ENCODE data around the gene TCOF1.
A peak's percentile ranks its signal among the peaks of the same experiment; 100 is the strongest.

The TCOF1 gene

DNA sequence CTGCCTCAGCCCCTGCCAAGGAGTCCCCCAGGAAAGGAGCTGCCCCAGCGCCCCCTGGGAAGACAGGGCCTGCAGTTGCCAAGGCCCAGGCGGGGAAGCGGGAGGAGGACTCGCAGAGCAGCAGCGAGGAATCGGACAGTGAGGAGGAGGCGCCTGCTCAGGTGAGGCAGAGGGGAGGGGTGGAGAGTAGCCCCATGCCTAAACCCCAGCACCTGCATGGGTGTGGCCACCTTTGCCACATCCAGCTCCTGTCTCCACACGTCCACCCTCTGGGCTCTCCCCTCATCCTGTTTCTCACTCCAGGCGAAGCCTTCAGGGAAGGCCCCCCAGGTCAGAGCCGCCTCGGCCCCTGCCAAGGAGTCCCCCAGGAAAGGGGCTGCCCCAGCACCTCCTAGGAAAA, 17.2 kb downstream of the TCOF1 start:
- no peak for TF ChIP-seq GATA3 (IDR thresholded peaks at IDR 0.05; ENCODE audit: low read depth, low read length)
- no peak for TF ChIP-seq GATA2 (IDR thresholded peaks at IDR 0.05; ENCODE audit: low read depth, low read length)

GRCh38 chr5:150376799-150377771, 19.6 kb downstream of the TCOF1 start:
- TF ChIP-seq GATA3 (IDR thresholded peaks at IDR 0.05; ENCODE audit: low read depth, low read length) (no peak), GATA2 (IDR thresholded peaks at IDR 0.05; ENCODE audit: low read depth, low read length) (no peak)

GRCh38 chr5:150377964-150378694, 20.6 kb downstream of the TCOF1 start:
- TF ChIP-seq GATA2 (IDR thresholded peaks at IDR 0.05; ENCODE audit: low read depth, low read length) (peak; percentile 19; the same call in 1 of the 2 replicates), GATA3 (IDR thresholded peaks at IDR 0.05; ENCODE audit: low read depth, low read length) (no peak)

- TF ChIP-seq GATA3 (IDR thresholded peaks at IDR 0.05; ENCODE audit: low read depth, low read length) = no peak
- TF ChIP-seq GATA2 (IDR thresholded peaks at IDR 0.05; ENCODE audit: low read depth, low read length) = no peak
Observed at GRCh38 chr5:150384701-150385100, 27.2 kb downstream of the TCOF1 start.

DNA sequence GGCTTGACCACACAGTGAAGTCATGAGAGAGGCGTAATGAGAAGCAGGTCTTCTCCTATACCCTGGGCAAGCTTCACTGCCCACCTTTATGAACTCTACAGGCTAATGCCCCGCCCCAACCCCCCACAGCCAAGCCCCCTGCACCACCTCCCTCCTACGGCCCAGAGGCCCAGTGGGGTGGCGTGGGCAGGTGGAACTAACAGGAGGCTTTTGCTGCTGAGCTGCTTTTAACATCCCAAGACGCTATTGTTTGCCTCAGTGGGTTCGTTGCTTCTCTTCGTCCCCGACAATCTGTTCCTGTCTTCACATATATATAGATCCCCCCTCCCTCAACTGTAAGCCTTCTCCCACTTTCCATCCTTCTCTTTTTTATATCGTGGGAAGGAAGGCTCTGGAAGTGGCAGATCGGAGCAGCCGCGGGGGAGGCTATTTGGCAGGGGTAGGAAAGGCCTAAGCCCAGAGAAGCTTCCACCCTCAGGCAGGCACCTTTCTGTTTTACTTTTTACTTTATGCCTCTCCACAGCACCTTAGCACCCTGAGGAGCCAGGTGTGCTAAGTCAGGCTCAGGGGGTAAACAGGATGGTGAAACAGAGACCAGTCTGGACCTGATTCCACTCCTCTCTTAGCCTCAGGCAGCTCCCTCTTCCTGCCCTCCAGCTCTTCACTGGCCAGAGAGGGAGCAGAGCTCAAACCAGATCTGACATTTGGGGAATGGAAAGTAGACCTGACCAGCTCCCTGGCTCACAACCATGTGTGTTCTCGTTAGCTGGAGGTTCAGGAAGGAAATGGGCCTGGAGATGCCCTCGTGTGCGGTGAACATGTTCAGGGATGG, 28.7 kb downstream of the TCOF1 start:
- no peak for TF ChIP-seq GATA2 (IDR thresholded peaks at IDR 0.05; ENCODE audit: low read depth, low read length)
- TF ChIP-seq GATA3 (IDR thresholded peaks at IDR 0.05; ENCODE audit: low read depth, low read length) = no peak

GRCh38 chr5:150389531-150390266, 32.2 kb downstream of the TCOF1 start:
- TF ChIP-seq GATA2 (IDR thresholded peaks at IDR 0.05; ENCODE audit: low read depth, low read length) (no peak), GATA3 (IDR thresholded peaks at IDR 0.05; ENCODE audit: low read depth, low read length) (no peak)

GRCh38 chr5:150391064-150391834, 33.8 kb downstream of the TCOF1 start:
- TF ChIP-seq GATA2 (IDR thresholded peaks at IDR 0.05; ENCODE audit: low read depth, low read length) (no peak), GATA3 (IDR thresholded peaks at IDR 0.05; ENCODE audit: low read depth, low read length) (no peak)

DNA sequence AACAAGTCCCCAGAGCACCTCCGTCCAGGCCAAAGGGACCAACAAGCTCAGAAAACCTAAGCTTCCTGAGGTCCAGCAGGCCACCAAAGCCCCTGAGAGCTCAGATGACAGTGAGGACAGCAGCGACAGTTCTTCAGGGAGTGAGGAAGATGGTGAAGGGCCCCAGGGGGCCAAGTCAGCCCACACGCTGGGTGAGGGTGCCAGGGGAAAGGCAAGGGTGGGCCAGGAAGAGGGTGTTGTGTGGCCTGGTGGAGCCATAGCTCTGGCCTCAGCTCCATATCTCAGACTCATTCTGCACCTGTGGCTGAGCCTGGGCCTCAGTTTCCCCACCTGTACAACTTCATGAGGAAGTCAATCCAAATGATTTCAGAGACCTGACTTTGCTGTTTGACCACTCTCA, 34.5 kb downstream of the TCOF1 start:
- TF ChIP-seq GATA3 (IDR thresholded peaks at IDR 0.05; ENCODE audit: low read depth, low read length) (no peak), GATA2 (IDR thresholded peaks at IDR 0.05; ENCODE audit: low read depth, low read length) (no peak)

DNA sequence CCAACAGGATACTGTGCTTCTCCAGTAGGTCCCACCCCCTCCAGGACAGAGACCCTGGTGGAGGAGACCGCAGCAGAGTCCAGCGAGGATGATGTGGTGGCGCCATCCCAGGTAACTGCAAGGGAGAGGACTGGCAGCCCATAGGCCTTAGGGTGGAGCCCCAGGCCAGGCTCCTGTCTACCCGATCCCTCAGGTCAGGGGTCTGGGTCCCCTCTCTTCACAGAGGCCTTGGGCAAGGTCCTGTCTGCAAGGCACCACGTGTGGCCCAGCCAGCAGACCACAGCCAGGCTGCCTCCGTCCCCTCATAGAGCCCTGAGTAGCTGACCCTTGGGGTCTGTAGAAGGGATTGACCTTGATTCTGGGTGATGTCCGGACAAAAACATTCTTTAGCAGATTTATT, 35.2 kb downstream of the TCOF1 start:
- TF ChIP-seq GATA2 (IDR thresholded peaks at IDR 0.05; ENCODE audit: low read depth, low read length) = no peak
- no peak for TF ChIP-seq GATA3 (IDR thresholded peaks at IDR 0.05; ENCODE audit: low read depth, low read length)

GRCh38 chr5:150393096-150393645, 35.7 kb downstream of the TCOF1 start:
- TF ChIP-seq GATA2 (IDR thresholded peaks at IDR 0.05; ENCODE audit: low read depth, low read length) (no peak), GATA3 (IDR thresholded peaks at IDR 0.05; ENCODE audit: low read depth, low read length) (no peak)

DNA sequence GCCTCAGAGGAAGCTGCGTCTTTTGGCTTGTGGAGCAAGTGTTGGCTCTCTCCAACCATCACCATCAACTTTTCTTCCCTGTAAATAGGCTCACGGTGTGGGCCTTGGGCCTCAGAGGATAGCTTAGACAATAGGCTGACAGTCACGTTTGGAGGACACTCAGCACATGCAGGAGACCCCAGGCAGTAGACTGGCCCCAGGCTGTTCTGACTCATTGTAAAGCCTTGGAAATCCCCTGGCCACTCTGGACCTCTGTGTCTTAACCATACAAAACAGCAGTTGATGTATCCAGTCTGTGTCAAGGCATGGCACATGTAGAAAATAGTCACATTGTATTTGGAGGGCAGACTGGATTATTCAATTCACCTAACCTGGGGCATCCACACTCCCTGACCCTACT, 36.6 kb downstream of the TCOF1 start:
- TF ChIP-seq GATA2 (IDR thresholded peaks at IDR 0.05; ENCODE audit: low read depth, low read length) = no peak
- TF ChIP-seq GATA3 (IDR thresholded peaks at IDR 0.05; ENCODE audit: low read depth, low read length) = no peak
